HEK293 (cell line): ENCODE results near the gene TRPM6.

Source experiments
- CTCF ChIA-PET: fragments of 350-600 bp; formaldehyde crosslinking; extraction: SDS; loops from one replicate; lab custom pipeline; 2021; ENCODE audit warnings: antibody characterized with exemption; lab: Yijun Ruan, JAX
- POLR2A ChIA-PET: fragments of 300-600 bp; formaldehyde crosslinking; extraction: SDS; loops from one replicate; lab custom pipeline; 2020; ENCODE audit warnings: antibody characterized with exemption, inconsistent platforms; lab: Yijun Ruan, JAX
- H3K27ac ChIP-seq: fragments of 200-500 bp; sonication (Bioruptor generic); 2 replicates; pipeline ENCODE4 v1.5.1; 2014; ENCODE audit warnings: low read depth, low read length, control low read depth, inconsistent platforms; ENCODE audit errors: extremely low read depth
- H3K36me3 ChIP-seq, 2 experiments: fragments of 200-500 bp in 1 of 2; sonication (Bioruptor generic) in 1 of 2; 1 replicate in 1 of 2; 2 replicates in 1 of 2; pipeline ENCODE4 v1.5.1; 2014 to 2017; ENCODE audit warnings: inconsistent platforms in 2 of 2, low read length in 2 of 2; ENCODE audit not compliant: control insufficient read depth in 2 of 2, insufficient read depth in 1 of 2
- H3K4me1 ChIP-seq: fragments of 200-500 bp; sonication (Bioruptor generic); 2 replicates; pipeline ENCODE4 v1.5.1; 2014; ENCODE audit warnings: mild to moderate bottlenecking, low read length, inconsistent platforms; ENCODE audit not compliant: control insufficient read depth, insufficient read depth
- H3K4me3 ChIP-seq: 2 replicates; pipeline ENCODE4 v1.5.1; 2011; ENCODE audit warnings: low read depth, mild to moderate bottlenecking, control low read depth, low read length, moderate library complexity
- H3K9me3 ChIP-seq: fragments of 200-500 bp; sonication (Bioruptor generic); 2 replicates; pipeline ENCODE4 v1.5.1; 2014; ENCODE audit warnings: low read depth, low read length, inconsistent platforms; ENCODE audit not compliant: control insufficient read depth, insufficient read depth
- ATF2 ChIP-seq: fragments of 450-650 bp; formaldehyde crosslinking; IDR thresholded peaks from 2 replicates; pipeline ENCODE4 v1.5.1; 2016; ENCODE audit warnings: missing biosample characterization, missing genetic modification characterization, low read depth
- BCL11A ChIP-seq: fragments of 450-650 bp; formaldehyde crosslinking; IDR thresholded peaks from 2 replicates; pipeline ENCODE4 v1.5.1; 2016; ENCODE audit warnings: low read depth, missing biosample characterization, missing genetic modification characterization
- KLF16 ChIP-seq: fragments of 450-650 bp; formaldehyde crosslinking; IDR thresholded peaks from 2 replicates; pipeline ENCODE4 v1.5.1; 2017; ENCODE audit warnings: missing biosample characterization, missing genetic modification characterization
- PRDM4 ChIP-seq: fragments of 450-650 bp; formaldehyde crosslinking; IDR thresholded peaks from 2 replicates; pipeline ENCODE4 v1.5.1; 2017; ENCODE audit warnings: missing biosample characterization, missing genetic modification characterization
- TRIM28 ChIP-seq: IDR thresholded peaks from 2 replicates; pipeline ENCODE4 v1.6.1; 2011; ENCODE audit warnings: low read length, control low read depth, borderline replicate concordance
- ZBTB44 ChIP-seq: fragments of 450-650 bp; IDR thresholded peaks from 2 replicates; pipeline ENCODE4 v1.5.1; 2018; ENCODE audit warnings: missing biosample characterization, mild to moderate bottlenecking, missing genetic modification characterization
- ZBTB7A ChIP-seq: fragments of 450-650 bp; formaldehyde crosslinking; IDR thresholded peaks from 2 replicates; pipeline ENCODE4 v1.5.1; 2016; ENCODE audit warnings: low read depth, missing biosample characterization, missing genetic modification characterization
- ZNF148 ChIP-seq: fragments of 450-650 bp; formaldehyde crosslinking; IDR thresholded peaks from 2 replicates; pipeline ENCODE4 v1.5.0; 2017; ENCODE audit warnings: missing biosample characterization, missing genetic modification characterization, borderline replicate concordance
- ZNF19 ChIP-seq: fragments of 450-650 bp; formaldehyde crosslinking; IDR thresholded peaks from 2 replicates; pipeline ENCODE4; 2016; ENCODE audit warnings: missing biosample characterization, missing genetic modification characterization, low read depth
- ZNF37A ChIP-seq: fragments of 450-650 bp; IDR thresholded peaks from 2 replicates; pipeline ENCODE4 v1.5.1; 2018; ENCODE audit warnings: missing biosample characterization, missing genetic modification characterization
- ZNF404 ChIP-seq: fragments of 450-650 bp; formaldehyde crosslinking; IDR thresholded peaks from 2 replicates; pipeline ENCODE4 v1.5.1; 2017; ENCODE audit warnings: missing biosample characterization, missing genetic modification characterization
- ZNF426 ChIP-seq: fragments of 450-650 bp; formaldehyde crosslinking; IDR thresholded peaks from 2 replicates; pipeline ENCODE4 v1.5.1; 2017; ENCODE audit warnings: missing biosample characterization, missing genetic modification characterization, mild to moderate bottlenecking, inconsistent platforms, moderate library complexity
- ZNF510 ChIP-seq: fragments of 450-650 bp; formaldehyde crosslinking; IDR thresholded peaks from 2 replicates; pipeline ENCODE4 v1.5.1; 2018; ENCODE audit warnings: mild to moderate bottlenecking, missing genetic modification characterization, missing biosample characterization; ENCODE audit not compliant: insufficient replicate concordance
- ZNF610 ChIP-seq: fragments of 450-650 bp; formaldehyde crosslinking; IDR thresholded peaks from 2 replicates; pipeline ENCODE4 v1.5.1; 2016; ENCODE audit warnings: missing biosample characterization, missing genetic modification characterization, borderline replicate concordance
- ZNF624 ChIP-seq: fragments of 450-650 bp; formaldehyde crosslinking; IDR thresholded peaks from 2 replicates; pipeline ENCODE4 v1.5.1; 2017; ENCODE audit warnings: missing biosample characterization, missing genetic modification characterization
- ZNF626 ChIP-seq: fragments of 450-650 bp; sonication (Bioruptor Pico); formaldehyde crosslinking; IDR thresholded peaks from 2 replicates; pipeline ENCODE4 v1.5.1; 2018; ENCODE audit warnings: missing biosample characterization, missing genetic modification characterization, inconsistent platforms
- ZNF677 ChIP-seq: fragments of 450-650 bp; IDR thresholded peaks from 2 replicates; pipeline ENCODE4 v1.5.0; 2018; ENCODE audit warnings: missing biosample characterization, mild to moderate bottlenecking, missing genetic modification characterization, moderate library complexity
- ZNF837 ChIP-seq: fragments of 450-650 bp; formaldehyde crosslinking; IDR thresholded peaks from 2 replicates; pipeline ENCODE4 v1.5.1; 2016; ENCODE audit warnings: missing biosample characterization, missing genetic modification characterization
- TF ChIP-seq, protein P1 (sequence below): fragments of 450-650 bp; formaldehyde crosslinking; IDR thresholded peaks from 2 replicates; pipeline ENCODE4 v1.5.1; 2016; ENCODE audit warnings: missing biosample characterization, missing genetic modification characterization
- TF ChIP-seq, protein P2 (sequence below): fragments of 450-650 bp; formaldehyde crosslinking; IDR thresholded peaks from 2 replicates; pipeline ENCODE4 v1.5.1; 2016; ENCODE audit warnings: missing biosample characterization, missing genetic modification characterization
- TF ChIP-seq, protein P3 (sequence below): IDR thresholded peaks from 2 replicates; pipeline ENCODE4 v1.6.1; 2011; ENCODE audit warnings: mild to moderate bottlenecking, low read depth, low read length, borderline replicate concordance

TRPM6 gene

DNA sequence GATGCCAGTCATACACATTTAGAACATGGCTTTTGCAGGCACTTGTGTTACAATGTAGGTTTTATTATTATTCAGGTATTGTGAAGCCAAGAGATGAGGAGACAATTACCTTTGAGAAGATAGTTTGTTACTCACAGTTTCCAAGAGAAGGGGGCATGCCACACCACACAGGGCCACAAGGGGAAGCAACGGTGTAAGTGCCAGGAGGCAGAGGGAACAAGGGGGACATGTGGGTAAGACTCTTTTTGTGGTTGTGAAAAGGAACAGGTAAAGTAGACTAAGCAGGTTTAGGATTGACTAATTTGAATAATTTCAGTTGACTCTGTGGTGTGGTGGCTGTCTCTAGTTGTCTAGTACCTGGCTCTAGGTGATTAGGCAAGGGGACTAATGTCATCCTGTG, 191.2 kb downstream of the TRPM6 start (continued):
- TF ChIP-seq, protein P1, sequence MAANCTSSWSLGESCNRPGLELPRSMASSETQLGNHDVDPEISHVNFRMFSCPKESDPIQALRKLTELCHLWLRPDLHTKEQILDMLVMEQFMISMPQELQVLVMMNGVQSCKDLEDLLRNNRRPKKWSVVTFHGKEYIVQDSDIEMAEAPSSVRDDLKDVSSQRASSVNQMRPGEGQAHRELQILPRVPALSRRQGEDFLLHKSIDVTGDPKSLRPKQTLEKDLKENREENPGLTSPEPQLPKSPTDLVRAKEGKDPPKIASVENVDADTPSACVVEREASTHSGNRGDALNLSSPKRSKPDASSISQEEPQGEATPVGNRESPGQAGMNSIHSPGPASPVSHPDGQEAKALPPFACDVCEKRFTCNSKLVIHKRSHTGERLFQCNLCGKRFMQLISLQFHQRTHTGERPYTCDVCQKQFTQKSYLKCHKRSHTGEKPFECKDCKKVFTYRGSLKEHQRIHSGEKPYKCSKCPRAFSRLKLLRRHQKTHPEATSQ (tag by site-specific recombination): no peak
- TF ChIP-seq, protein P2, sequence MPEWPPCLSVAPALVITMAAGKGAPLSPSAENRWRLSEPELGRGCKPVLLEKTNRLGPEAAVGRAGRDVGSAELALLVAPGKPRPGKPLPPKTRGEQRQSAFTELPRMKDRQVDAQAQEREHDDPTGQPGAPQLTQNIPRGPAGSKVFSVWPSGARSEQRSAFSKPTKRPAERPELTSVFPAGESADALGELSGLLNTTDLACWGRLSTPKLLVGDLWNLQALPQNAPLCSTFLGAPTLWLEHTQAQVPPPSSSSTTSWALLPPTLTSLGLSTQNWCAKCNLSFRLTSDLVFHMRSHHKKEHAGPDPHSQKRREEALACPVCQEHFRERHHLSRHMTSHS (tag by site-specific recombination): no peak

DNA sequence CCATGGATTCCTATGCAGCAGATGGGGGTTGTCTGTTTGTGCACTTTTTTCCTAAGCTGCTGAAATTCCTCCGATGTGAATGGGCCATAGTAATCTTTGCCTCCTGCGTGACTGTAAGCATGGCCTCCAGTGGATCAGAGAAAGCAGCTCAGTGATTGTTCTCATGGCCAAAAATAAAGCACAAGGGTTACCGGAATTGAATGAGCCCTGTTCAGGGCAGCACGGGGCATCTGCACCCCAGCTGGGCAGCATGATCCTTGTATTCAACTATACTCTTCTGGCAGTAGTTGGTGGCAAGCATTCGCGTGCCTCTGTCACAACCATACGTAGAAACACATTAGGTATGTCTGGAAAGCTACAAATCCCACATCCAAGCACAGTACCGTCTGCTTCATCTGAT, 196.7 kb downstream of the TRPM6 start:
- ChIA-PET CTCF (no interaction called here), POLR2A (no interaction called here)
- no peaks in the 10 kb centered on the region for H3K4me1 ChIP-seq
- no peak overlapping the region for H3K4me3 ChIP-seq
- H3K9me3 ChIP-seq: no peaks in the 10 kb centered on the region
- no peak for TF ChIP-seq ZBTB7A (tag by site-specific recombination)
- TF ChIP-seq ZNF510 (tag by site-specific recombination): no peak
- TF ChIP-seq ZNF837 (tag by site-specific recombination): no peak
- TF ChIP-seq TRIM28: no peak
- no peak for TF ChIP-seq ZNF677 (tag by site-specific recombination)
- TF ChIP-seq ZNF37A (tag by site-specific recombination): no peak
- no peak for TF ChIP-seq ZNF19 (tag by site-specific recombination)
- TF ChIP-seq, protein P3, sequence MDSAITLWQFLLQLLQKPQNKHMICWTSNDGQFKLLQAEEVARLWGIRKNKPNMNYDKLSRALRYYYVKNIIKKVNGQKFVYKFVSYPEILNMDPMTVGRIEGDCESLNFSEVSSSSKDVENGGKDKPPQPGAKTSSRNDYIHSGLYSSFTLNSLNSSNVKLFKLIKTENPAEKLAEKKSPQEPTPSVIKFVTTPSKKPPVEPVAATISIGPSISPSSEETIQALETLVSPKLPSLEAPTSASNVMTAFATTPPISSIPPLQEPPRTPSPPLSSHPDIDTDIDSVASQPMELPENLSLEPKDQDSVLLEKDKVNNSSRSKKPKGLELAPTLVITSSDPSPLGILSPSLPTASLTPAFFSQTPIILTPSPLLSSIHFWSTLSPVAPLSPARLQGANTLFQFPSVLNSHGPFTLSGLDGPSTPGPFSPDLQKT: no peak
- TF ChIP-seq ATF2 (tag by site-specific recombination): no peak
- TF ChIP-seq PRDM4 (tag by site-specific recombination): no peak
- no peak for TF ChIP-seq ZNF610
- TF ChIP-seq ZNF626 (tag by site-specific recombination): no peak
- no peak for TF ChIP-seq ZNF148
- no peak for TF ChIP-seq ZNF624 (tag by site-specific recombination)
- no peak for TF ChIP-seq BCL11A (tag by site-specific recombination)
- no peak for TF ChIP-seq KLF16 (tag by site-specific recombination)
- TF ChIP-seq ZNF404 (tag by site-specific recombination): no peak
- no peak for TF ChIP-seq ZNF426 (tag by site-specific recombination)
- TF ChIP-seq ZBTB44: no peak
- no peaks in the 10 kb centered on the region for H3K36me3 ChIP-seq
- H3K27ac ChIP-seq: no peak overlapping the region
